Esophagus (tissue), 2 donors: ENCODE measurements around the gene DENND1B. TPM values are rescaled to one million over a fixed set of nuclear protein-coding genes. Genes with fewer than 3 reads are reported as not detected.
"Not testable (repeated sequence)": the region's sequence is repeated elsewhere in the genome, so short reads cannot be mapped to it uniquely, and the experiment has no call there.

Experiments
- H3K27ac ChIP-seq, 2 donors: one replicate each; pipeline ENCODE4 v1.5.1; 2013; ENCODE audit warnings: low read depth in 2 of 2, mild to moderate bottlenecking in 2 of 2, inconsistent platforms in 1 of 2, low read length in 1 of 2, moderate library complexity in 1 of 2
- H3K27me3 ChIP-seq, 2 donors: one replicate each; pipeline ENCODE4 v1.6.1; 2013; ENCODE audit warnings: low read length in 2 of 2, control low read depth in 1 of 2, mild to moderate bottlenecking in 1 of 2; ENCODE audit not compliant: insufficient read depth in 2 of 2, control insufficient read depth in 1 of 2
- H3K36me3 ChIP-seq, 2 donors: one replicate each; pipeline ENCODE4 v1.6.1; 2013; ENCODE audit warnings: low read length in 1 of 2; ENCODE audit not compliant: control insufficient read depth in 2 of 2, insufficient read depth in 2 of 2
- H3K4me1 ChIP-seq, 2 donors: one replicate each; pipeline ENCODE4 v1.6.1; 2013; ENCODE audit warnings: low read length in 1 of 2; ENCODE audit not compliant: control insufficient read depth in 2 of 2, insufficient read depth in 2 of 2
- H3K4me3 ChIP-seq, 2 donors: one replicate each; pipeline ENCODE4 v1.5.1; 2013; ENCODE audit warnings: low read length in 2 of 2, mild to moderate bottlenecking in 2 of 2, low read depth in 1 of 2, moderate library complexity in 1 of 2
- H3K9me3 ChIP-seq, 2 donors: one replicate each; pipeline ENCODE4 v1.6.1; 2013; ENCODE audit warnings: mild to moderate bottlenecking in 2 of 2, low read depth in 1 of 2, low read length in 1 of 2, moderate library complexity in 1 of 2; ENCODE audit not compliant: control insufficient read depth in 2 of 2, insufficient read depth in 1 of 2
- WGBS, 2 donors: extraction: QIAGEN DNeasy Blood & Tissue Kit; methylation state at CpG; one replicate each; pipeline ENCODE4 v1.1.7; 2013; 5-methylcytosine and 5-hydroxymethylcytosine counted together
- polyA plus RNA-seq, 2 donors: library from polyadenylated mRNA; stranded (reverse); fragments of 200-250 nt; gene quantifications; one replicate each; pipeline ENCODE4 v1.2.3, GENCODE V29; 2013
- donor health status: healthy with polysubstance abuse.
- donor health status: Bipolar disorder and iron deficiency.

DENND1B gene
- polyA plus RNA-seq, 2 donors: 3.4 to 4.8 TPM

- Histone ChIP-seq H3K4me1 (no peaks in the 10 kb centered on the region), H3K9me3 (no peaks in the 10 kb centered on the region), H3K27me3 (no peaks in the 10 kb centered on the region), H3K4me3 (no peak overlapping the region), H3K27ac (no peak overlapping the region), H3K36me3 (no peaks in the 10 kb centered on the region)
- 90 to 98% methylated on average over 1 of the region's 1 CpG for WGBS, 2 donors
Observed at GRCh38 chr1:197519741-197520334, 255.4 kb downstream of the DENND1B start.

GRCh38 chr1:197515421-197515820 lies 259.9 kb downstream of the DENND1B start:
- H3K4me3 ChIP-seq: no peak overlapping the region
- H3K27me3 ChIP-seq: no peaks in the 10 kb centered on the region
- H3K36me3 ChIP-seq: peaks cover 2 to 3% of the 10 kb centered on the region in 2 donors
- no peaks in the 10 kb centered on the region for H3K9me3 ChIP-seq
- WGBS, 2 donors: 67 to 83% methylated on average over 1 of the region's 1 CpG
- no peaks in the 10 kb centered on the region for H3K4me1 ChIP-seq
- H3K27ac ChIP-seq: no peak overlapping the region

- H3K9me3 ChIP-seq: no peaks in the 10 kb centered on the region
- H3K4me1 ChIP-seq: no peaks in the 10 kb centered on the region
- no peak overlapping the region for H3K4me3 ChIP-seq
- 85 to 87% methylated on average over 4 of the region's 4 CpGs for WGBS, 2 donors
- H3K27me3 ChIP-seq: no peaks in the 10 kb centered on the region
- H3K36me3 ChIP-seq: peaks cover 2 to 5% of the 10 kb centered on the region in 2 donors
- H3K27ac ChIP-seq: no peak overlapping the region
Observed at GRCh38 chr1:197510691-197511378, 264.4 kb downstream of the DENND1B start.

GRCh38 chr1:197496722-197497121 lies 278.6 kb downstream of the DENND1B start:
- 87% methylated on average over 10 of the region's 10 CpGs for WGBS, 2 donors
- H3K4me1 ChIP-seq: no peaks in the 10 kb centered on the region
- H3K27me3 ChIP-seq: no peaks in the 10 kb centered on the region
- H3K36me3 ChIP-seq: no peaks in the 10 kb centered on the region
- no peak overlapping the region for H3K4me3 ChIP-seq
- H3K9me3 ChIP-seq: no peaks in the 10 kb centered on the region
- H3K27ac ChIP-seq: no peak overlapping the region

GRCh38 chr1:197491505-197491904 lies 283.8 kb downstream of the DENND1B start:
- WGBS, 2 donors: 86 to 87% methylated on average over 1 of the region's 1 CpG

GRCh38 chr1:197486946-197487345 lies 288.3 kb downstream of the DENND1B start:
- 75 to 90% methylated on average over 2 of the region's 2 CpGs for WGBS, 2 donors
- no peaks in the 10 kb centered on the region for H3K4me1 ChIP-seq
- no peaks in the 10 kb centered on the region for H3K27me3 ChIP-seq
- H3K27ac ChIP-seq: no peak overlapping the region
- no peaks in the 10 kb centered on the region for H3K9me3 ChIP-seq
- no peak overlapping the region for H3K4me3 ChIP-seq
- no peaks in the 10 kb centered on the region for H3K36me3 ChIP-seq

More at GRCh38 chr1:197491505-197491904, 283.8 kb downstream of the DENND1B start:
- H3K27me3 ChIP-seq, H3K36me3 ChIP-seq, H3K4me3 ChIP-seq, H3K4me1 ChIP-seq, H3K9me3 ChIP-seq, H3K27ac ChIP-seq: not testable (repeated sequence)

- Histone ChIP-seq H3K4me3 (no peak overlapping the region), H3K36me3 (no peaks in the 10 kb centered on the region), H3K27ac (no peak overlapping the region), H3K27me3 (no peaks in the 10 kb centered on the region), H3K9me3 (no peaks in the 10 kb centered on the region), H3K4me1 (no peaks in the 10 kb centered on the region)
- WGBS, 2 donors: 27 to 37% methylated on average over 3 of the region's 3 CpGs
Observed at GRCh38 chr1:197485790-197486189, 289.5 kb downstream of the DENND1B start.

- Histone ChIP-seq H3K27me3 (no peaks in the 10 kb centered on the region), H3K4me3 (no peak overlapping the region), H3K4me1 (no peaks in the 10 kb centered on the region), H3K36me3 (no peaks in the 10 kb centered on the region), H3K27ac (no peak overlapping the region), H3K9me3 (no peaks in the 10 kb centered on the region)
- WGBS, 2 donors: 50% methylated on average over 4 of the region's 4 CpGs
Observed at GRCh38 chr1:197481101-197481500, 294.2 kb downstream of the DENND1B start.

GRCh38 chr1:197480446-197480845 lies 294.8 kb downstream of the DENND1B start:
- H3K4me1 ChIP-seq: no peaks in the 10 kb centered on the region
- no peak overlapping the region for H3K4me3 ChIP-seq
- H3K9me3 ChIP-seq: no peaks in the 10 kb centered on the region
- no peaks in the 10 kb centered on the region for H3K27me3 ChIP-seq
- 82 to 83% methylated on average over 6 of the region's 6 CpGs for WGBS, 2 donors
- H3K36me3 ChIP-seq: no peaks in the 10 kb centered on the region
- no peak overlapping the region for H3K27ac ChIP-seq

- no peak overlapping the region for H3K27ac ChIP-seq
- H3K27me3 ChIP-seq: no peaks in the 10 kb centered on the region
- no peaks in the 10 kb centered on the region for H3K36me3 ChIP-seq
- no peaks in the 10 kb centered on the region for H3K4me1 ChIP-seq
- no peaks in the 10 kb centered on the region for H3K9me3 ChIP-seq
- WGBS, 2 donors: 86 to 88% methylated on average over 3 of the region's 3 CpGs
- no peak overlapping the region for H3K4me3 ChIP-seq
Observed at GRCh38 chr1:197472141-197472540, 303.1 kb downstream of the DENND1B start.
